ENCODE measurements around the gene LNX1. TPM values are rescaled to one million over a fixed set of nuclear protein-coding genes. Genes with fewer than 3 reads are reported as not detected.

The LNX1 gene
- total and polyA plus RNA-seq, 2 of the 8 experiments (the other 6 are each of a cell fraction or from before 2014, with no cell fraction given) = 2.7 to 3.8 TPM

- Histone ChIP-seq H3K4me2 (ENCODE audit: insufficient read depth in 1 of 2, low read depth in 2 of 2, low read length in 2 of 2) (no peak overlapping the region), H3K56ac (replicated peaks; ENCODE audit: insufficient read length, low read depth, low read length) (no peak overlapping the region), H2AFZ (ENCODE audit: low read length) (no peak overlapping the region), H2BK120ac (replicated peaks; ENCODE audit: low read depth, low read length) (no peak overlapping the region), H4K20me1 (replicated peaks in 1 of 2; ENCODE audit: control insufficient read depth in 1 of 2, insufficient read depth in 2 of 2, low read length in 2 of 2) (no peaks in the 10 kb centered on the region), H3K4ac (replicated peaks; ENCODE audit: insufficient read length, low read depth, low read length) (no peak overlapping the region), H2BK5ac (ENCODE audit: low read depth, low read length) (no peak overlapping the region), H2AK5ac (ENCODE audit: low read depth, low read length) (no peak overlapping the region), H3K9ac (replicated peaks in 1 of 4; ENCODE audit: extremely low read depth in 1 of 4, low read depth in 3 of 4, low read length in 3 of 4) (no peak overlapping the region), H3K27ac (ENCODE audit: low read depth, low read length) (no peak overlapping the region), H4K91ac (replicated peaks; ENCODE audit: insufficient read length, low read length) (no peak overlapping the region), H3K79me1 (ENCODE audit: low read depth, low read length) (no peaks in the 10 kb centered on the region), H2BK20ac (ENCODE audit: low read length) (peak overlapping the region; percentile 56; the same call in 1 of the 2 replicates), H3K14ac (ENCODE audit: insufficient read length) (no peak overlapping the region), H4K5ac (ENCODE audit: insufficient read length, low read depth, low read length) (no peak overlapping the region), H3K79me2 (ENCODE audit: control insufficient read depth in 1 of 2, insufficient read depth in 2 of 2, low read length in 2 of 2) (no peaks in the 10 kb centered on the region), H3K36me3 (ENCODE audit: control insufficient read depth in 2 of 4, insufficient read depth in 4 of 4, low read length in 3 of 4) (no peaks in the 10 kb centered on the region), H3K27me3 (replicated peaks in 1 of 4; ENCODE audit: control insufficient read depth in 3 of 4, extremely low read depth in 1 of 4, insufficient read depth in 3 of 4, low read length in 3 of 4) (no peaks in the 10 kb centered on the region), H3K4me1 (replicated peaks in 1 of 4; ENCODE audit: control insufficient read depth in 3 of 4, insufficient read depth in 4 of 4, low read length in 3 of 4) (peaks cover 0 to 3% (median 0%) of the 10 kb centered on the region in 4 experiments; a peak in 3 of 7 replicates), H2BK15ac (ENCODE audit: low read length) (no peak overlapping the region), H4K8ac (ENCODE audit: extremely low read depth, insufficient read depth, low read length) (no peak overlapping the region), H3K18ac (ENCODE audit: extremely low read depth, low read length) (no peak overlapping the region), H2BK12ac (ENCODE audit: low read depth, low read length) (no peak overlapping the region), H3K23me2 (ENCODE audit: low read depth, low read length) (no peaks in the 10 kb centered on the region), H3K9me3 (ENCODE audit: insufficient read depth in 2 of 2, low read depth in 1 of 2, low read length in 1 of 2) (no peaks in the 10 kb centered on the region), H3K4me3 (ENCODE audit: extremely low read depth in 1 of 4, insufficient read depth in 2 of 4, low read depth in 3 of 4, low read length in 4 of 4) (no peak overlapping the region), H3K23ac (ENCODE audit: insufficient read length) (no peak overlapping the region)
- ChIA-PET CTCF (ENCODE audit: partially characterized antibody) (interaction anchor here (3.3 to 6.4 kb wide), 2 partner anchors 9 to 19 kb away, joined by 11 to 42 read pairs; no protein-coding TSS in a partner anchor), POLR2A (ENCODE audit: partially characterized antibody) (no interaction called here)
- no peak for TF ChIP-seq TAF1 (IDR thresholded peaks at IDR 0.05; ENCODE audit: low read depth, low read length)
- TF ChIP-seq RBBP5 (IDR thresholded peaks at IDR 0.05; ENCODE audit: borderline replicate concordance, low read depth, low read length) = no peak
- no peak for TF ChIP-seq CBX8 (IDR thresholded peaks at IDR 0.05; ENCODE audit: borderline replicate concordance, low read depth, low read length)
- TF ChIP-seq TAF7 (optimal IDR thresholded peaks at IDR 0.05; ENCODE audit: borderline replicate concordance, low read depth, low read length) = no peak
- no peak for TF ChIP-seq RFX5 (IDR thresholded peaks at IDR 0.05; ENCODE audit: borderline replicate concordance, low read depth, low read length)
- TF ChIP-seq SRF (IDR thresholded peaks at IDR 0.05; ENCODE audit: low read depth, low read length) = no peak
- no peak for TF ChIP-seq RAD21 (IDR thresholded peaks at IDR 0.05 in 1 of 2, conservative IDR thresholded peaks at IDR 0.05 in 1 of 2; ENCODE audit: low read depth in 2 of 2, low read length in 2 of 2)
- TF ChIP-seq EGR1 (IDR thresholded peaks at IDR 0.05; ENCODE audit: borderline replicate concordance, low read depth, low read length) = no peak
- TF ChIP-seq ASH2L (IDR thresholded peaks at IDR 0.05; ENCODE audit: low read length) = no peak
- DNase-seq (ENCODE audit: low read depth in 1 of 2, low spot score in 2 of 2) (no peak), FAIRE-seq (no peak)
Measured at GRCh38 chr4:53487766-53488165, 103.5 kb downstream of the LNX1 start.

Data from H1 (cell line).